HG02981 (cell line): ENCODE results near the gene SLC20A1.
"Not testable (repeated sequence)": the region's sequence is repeated elsewhere in the genome, so short reads cannot be mapped to it uniquely, and the experiment has no call there.

Source experiments
- ATAC-seq: cut with Tn5 transposase; IDR thresholded peaks from one replicate; pipeline ENCODE4 v1.9.1; 2021; ENCODE audit warnings: mild to moderate bottlenecking, moderate library complexity; ENCODE audit not compliant: unreplicated experiment

SLC20A1 gene

DNA sequence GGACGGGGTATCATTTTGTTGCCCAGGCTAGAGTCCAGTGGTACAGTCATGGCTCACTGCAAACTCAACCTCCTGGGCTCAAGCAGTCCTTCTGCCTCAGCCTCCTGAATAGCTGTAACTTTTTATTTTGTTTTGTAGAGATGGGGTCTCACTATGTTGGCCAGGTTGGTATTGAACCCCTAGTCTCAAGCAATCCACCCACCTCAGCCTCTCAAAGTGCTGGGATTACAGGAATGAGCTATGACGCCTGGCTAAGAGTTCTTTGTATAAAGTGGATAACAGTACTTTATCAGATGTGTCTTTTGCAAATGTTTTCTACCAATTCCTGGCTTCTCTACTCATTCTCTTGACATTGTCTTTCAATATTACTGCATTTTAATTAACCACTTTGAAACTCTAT lies 57.9 kb downstream of the SLC20A1 start:
- ATAC-seq: no peak

DNA sequence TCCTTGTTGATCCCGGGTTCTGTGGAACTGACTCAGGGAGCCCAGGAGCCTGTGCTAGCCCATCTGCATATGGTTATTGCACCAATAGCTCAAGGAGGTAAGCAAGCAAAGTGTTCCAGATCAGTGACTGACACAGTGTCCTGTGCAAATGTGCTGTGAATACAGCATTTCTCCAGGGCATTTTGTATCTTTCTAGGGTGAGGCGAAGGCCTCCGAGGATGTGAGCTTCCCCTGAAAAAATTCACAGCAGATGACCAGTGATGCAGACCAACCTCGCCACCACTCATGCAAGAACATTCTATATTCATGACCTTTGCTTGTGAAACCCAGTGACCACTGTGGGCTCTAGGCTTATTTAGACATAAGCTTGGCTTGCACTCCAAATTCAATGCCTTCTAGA lies 59.8 kb downstream of the SLC20A1 start:
- ATAC-seq: no peak

DNA sequence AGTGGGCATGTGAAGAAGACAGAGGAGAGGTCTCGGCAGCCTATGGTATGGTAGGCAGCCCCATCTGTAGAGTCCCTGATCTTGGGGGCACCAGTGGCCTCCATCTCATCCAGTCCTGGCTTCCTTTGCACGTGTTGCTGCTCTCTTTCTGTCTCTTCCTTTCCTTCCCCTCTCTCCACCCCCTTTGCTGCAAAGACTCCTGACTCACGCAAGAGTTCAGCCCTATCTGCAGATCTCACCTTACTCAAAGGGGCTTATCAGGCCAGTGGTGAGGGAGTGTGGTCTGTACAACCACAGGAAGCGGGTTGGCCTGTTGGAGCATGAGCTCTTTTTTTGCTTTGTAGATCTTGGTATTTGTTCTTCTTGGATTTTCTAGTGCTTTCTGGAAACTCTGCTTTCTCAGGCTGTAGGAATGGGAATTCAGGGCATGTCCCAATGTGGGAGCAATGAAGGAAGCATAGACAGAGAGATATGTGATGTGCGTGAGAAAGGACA lies 60.5 kb downstream of the SLC20A1 start:
- no peak for ATAC-seq

DNA sequence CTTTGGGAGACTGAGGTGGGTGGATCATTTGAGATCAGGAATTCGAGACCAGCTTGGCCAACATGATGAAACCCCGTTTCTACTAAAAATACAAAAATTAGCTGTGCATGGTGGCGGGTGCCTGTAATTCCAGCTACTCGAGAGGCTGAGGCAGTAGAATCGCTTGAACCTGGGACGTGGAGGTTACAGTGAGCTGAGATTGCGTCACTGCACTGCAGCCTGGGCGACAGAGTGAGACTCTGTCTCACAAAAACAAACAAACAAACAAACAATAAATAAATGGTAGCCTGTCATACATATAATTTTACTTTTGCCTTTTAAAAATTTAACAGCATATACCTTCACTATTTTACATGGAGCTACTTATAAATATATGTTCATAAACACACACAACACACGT lies 61.2 kb downstream of the SLC20A1 start:
- not testable (repeated sequence) for ATAC-seq

DNA sequence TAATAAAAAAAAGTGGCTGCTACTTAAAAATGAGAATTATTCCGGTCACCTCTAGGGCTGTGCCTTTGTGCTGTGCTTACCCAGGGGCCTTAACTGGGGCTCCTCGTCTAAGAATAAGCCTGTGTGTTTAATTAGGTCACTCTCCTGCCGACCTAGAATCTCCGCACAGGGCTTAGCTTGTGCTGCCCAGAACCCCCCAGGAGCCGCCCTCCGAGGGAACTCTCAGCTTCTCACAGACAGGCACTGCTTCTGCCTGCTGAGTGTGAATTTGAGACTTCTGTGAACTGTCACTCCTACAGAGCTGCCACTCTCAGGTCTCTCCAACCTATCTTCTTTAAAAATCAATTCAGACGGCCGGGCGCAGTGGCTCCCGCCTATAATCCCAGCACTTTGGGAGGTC lies 63.2 kb downstream of the SLC20A1 start:
- ATAC-seq: no peak

DNA sequence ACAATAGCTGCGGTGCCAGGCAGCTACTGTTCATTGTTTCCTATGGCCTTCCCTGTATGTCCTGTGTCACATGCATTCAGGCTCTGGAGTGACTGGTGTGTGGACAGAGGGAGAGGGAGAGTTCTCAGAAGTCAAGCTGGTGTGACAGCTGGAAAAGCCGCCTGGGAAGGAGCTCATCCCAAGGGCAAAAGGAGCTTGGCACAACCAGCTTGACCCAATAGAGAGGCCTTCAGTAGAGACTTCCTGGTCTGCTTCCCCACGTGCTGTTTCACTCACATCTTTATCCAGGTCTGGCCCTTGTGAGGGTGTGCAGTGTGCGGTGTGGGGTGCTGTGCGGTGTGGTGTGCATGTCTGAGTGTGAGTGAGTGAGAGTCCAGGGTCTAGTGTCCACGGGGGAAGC lies 64.0 kb downstream of the SLC20A1 start:
- no peak for ATAC-seq

DNA sequence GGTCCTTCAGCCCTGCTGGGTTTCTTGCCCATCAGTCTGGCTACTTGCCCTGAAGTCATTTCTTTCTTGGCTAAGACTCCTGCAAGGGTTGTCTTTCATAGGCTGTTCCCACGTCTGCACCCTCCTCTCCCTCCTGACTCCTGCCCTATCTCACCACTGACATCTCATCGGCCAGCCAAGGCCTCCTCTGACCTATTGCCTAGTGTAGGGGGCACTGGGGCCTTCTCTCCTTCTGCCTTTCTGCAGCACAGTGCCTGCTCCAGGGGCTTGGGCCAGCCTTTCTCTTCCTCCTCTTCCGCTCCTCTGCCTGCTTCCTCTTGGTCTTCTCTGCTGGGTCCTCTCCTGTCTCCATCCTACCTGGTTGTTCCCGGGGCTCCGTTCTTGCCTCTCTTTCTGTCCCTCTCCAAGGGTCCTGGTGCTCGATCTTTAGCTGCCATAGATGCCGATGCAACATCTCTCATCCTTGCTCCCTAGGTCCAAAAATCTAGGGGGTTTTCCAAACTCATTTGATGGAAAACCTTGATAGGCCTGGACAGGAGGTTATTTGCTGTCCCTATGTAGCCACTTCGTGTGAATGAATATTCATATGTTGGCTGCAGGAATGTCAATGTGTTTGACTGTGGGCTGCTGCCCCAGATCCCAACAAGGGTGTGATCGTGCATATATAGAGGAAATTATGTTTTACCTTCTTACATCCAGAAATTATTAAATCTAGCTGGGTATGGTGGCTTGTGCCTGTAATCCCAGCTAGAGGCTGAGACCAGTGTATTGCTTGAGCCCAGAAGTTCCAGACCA lies 65.4 kb downstream of the SLC20A1 start:
- no peak for ATAC-seq

DNA sequence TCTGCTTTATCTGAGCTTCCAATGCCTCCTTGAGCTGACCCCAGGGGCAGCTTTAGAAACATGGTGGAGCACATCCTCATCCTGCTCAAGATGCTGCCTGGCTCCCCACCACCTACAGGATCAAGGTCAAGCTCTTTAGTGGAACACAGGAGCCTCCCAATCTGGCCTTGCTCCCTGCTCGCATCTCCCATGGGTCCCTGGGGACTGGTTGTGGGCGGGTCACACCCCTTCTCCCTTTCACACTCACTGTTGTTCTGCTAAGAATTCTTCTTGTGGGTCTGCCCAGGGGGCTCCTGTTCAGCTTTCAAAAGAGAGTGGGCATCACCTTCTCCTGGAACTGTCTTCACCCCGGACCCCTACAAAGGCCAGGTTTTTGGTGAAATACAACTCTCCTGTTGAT lies 66.7 kb downstream of the SLC20A1 start:
- no peak for ATAC-seq

DNA sequence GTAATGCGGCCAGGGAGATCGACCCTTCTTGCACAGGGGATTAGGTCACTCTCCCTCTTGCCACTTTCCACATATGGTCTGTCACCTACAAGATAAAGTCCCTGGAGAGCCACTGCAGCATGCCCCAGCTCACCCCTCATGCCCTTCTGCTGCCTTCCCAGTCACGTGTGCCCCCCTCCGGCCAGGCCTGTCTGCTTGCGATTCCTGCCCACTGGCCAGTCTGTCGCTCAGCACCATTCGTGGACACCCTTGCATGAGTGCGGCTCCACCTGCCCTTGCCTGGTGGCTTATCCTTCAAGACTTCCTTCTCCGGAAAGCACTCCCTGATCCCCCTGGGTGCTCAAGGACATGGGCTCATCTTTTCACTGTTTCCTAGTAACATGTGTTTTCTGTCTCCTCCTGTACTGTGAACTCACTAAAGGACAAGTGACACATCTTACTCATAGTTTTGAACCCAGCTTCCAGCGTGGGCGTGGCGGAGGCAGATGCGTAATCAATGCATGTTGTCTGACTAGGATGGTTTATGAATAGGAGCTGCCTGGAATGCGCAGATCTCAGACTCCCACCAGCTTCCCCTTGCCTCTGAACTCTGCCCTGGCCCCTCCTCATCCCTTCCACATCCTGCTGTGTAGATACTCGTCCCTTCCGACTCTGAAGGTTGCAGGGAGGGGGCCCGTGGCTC lies 67.3 kb downstream of the SLC20A1 start:
- ATAC-seq: no peak
